Thyroid gland (tissue), 4 donors: ENCODE results near the gene ZNF740. TPM values are rescaled to one million over a fixed set of nuclear protein-coding genes. Genes with fewer than 3 reads are reported as not detected.

ENCODE experiments used
- DNase-seq, 2 donors: peaks; one replicate each; pipeline ENCODE4 v3.0.0-alpha.2; 2019
- H3K27ac ChIP-seq, 3 donors: fragments of 200-600 bp; sonication (generic); 1 replicate in 2 of 3; 2 replicates in 1 of 3; pipeline ENCODE4 v1.5.1; 2016 to 2019; ENCODE audit warnings: mild to moderate bottlenecking in 1 of 3, moderate library complexity in 1 of 3
- H3K27me3 ChIP-seq: fragments of 200-600 bp; sonication (generic); one replicate; pipeline ENCODE4 v1.5.1; 2019
- H3K36me3 ChIP-seq, 2 donors: fragments of 200-600 bp; sonication (generic); one replicate each; pipeline ENCODE4 v1.5.1; 2016 to 2019
- H3K4me1 ChIP-seq, 2 donors: fragments of 200-600 bp; sonication (generic); one replicate each; pipeline ENCODE4 v1.5.1; 2017 to 2019
- H3K4me3 ChIP-seq, 3 donors: fragments of 200-600 bp; sonication (generic); replicated peaks in 1 of 3; 1 replicate in 2 of 3; 2 replicates in 1 of 3; pipeline ENCODE4 v1.5.1; 2016; ENCODE audit warnings: mild to moderate bottlenecking in 1 of 3
- H3K9me3 ChIP-seq: fragments of 200-600 bp; sonication (generic); one replicate; pipeline ENCODE4 v1.5.1; 2017
- POLR2A ChIP-seq, 2 donors: fragments of 450-650 bp; IDR thresholded peaks; one replicate each; pipeline ENCODE4 v1.6.1; 2017; ENCODE audit warnings: antibody characterized with exemption in 2 of 2, mild to moderate bottlenecking in 2 of 2, moderate library complexity in 1 of 2
- WGBS, 2 donors: methylation state at CpG; one replicate each; pipeline ENCODE4 v1.1.5; 2017; 5-methylcytosine and 5-hydroxymethylcytosine counted together
- intact Hi-C: fragments of 100-400 bp; cut with DNase I; formaldehyde crosslinking; loops from one replicate; pipeline ENCODE4 v1.15.1; 2023
- total RNA-seq, 4 donors: library from RNA; depleted of rRNA; stranded (reverse); fragments of >200 nt; gene quantifications; one replicate each; pipeline ENCODE4 v1.2.3, GENCODE V29; 2016
- TF ChIP-seq, protein P1 (sequence below), 6 experiments: fragments of 200-600 bp in 3 of 6; fragments of 450-650 bp in 3 of 6; sonication (generic) in 3 of 6; IDR thresholded peaks; one replicate each; pipeline ENCODE4 v1.5.1; 2016 to 2019; ENCODE audit warnings: antibody characterized with exemption in 6 of 6, mild to moderate bottlenecking in 2 of 6, inconsistent platforms in 1 of 6, moderate library complexity in 1 of 6

Gene ZNF740
- total RNA-seq, 4 donors from 2014 or later: 16.5 to 22.8 (median 20.6) TPM

DNA sequence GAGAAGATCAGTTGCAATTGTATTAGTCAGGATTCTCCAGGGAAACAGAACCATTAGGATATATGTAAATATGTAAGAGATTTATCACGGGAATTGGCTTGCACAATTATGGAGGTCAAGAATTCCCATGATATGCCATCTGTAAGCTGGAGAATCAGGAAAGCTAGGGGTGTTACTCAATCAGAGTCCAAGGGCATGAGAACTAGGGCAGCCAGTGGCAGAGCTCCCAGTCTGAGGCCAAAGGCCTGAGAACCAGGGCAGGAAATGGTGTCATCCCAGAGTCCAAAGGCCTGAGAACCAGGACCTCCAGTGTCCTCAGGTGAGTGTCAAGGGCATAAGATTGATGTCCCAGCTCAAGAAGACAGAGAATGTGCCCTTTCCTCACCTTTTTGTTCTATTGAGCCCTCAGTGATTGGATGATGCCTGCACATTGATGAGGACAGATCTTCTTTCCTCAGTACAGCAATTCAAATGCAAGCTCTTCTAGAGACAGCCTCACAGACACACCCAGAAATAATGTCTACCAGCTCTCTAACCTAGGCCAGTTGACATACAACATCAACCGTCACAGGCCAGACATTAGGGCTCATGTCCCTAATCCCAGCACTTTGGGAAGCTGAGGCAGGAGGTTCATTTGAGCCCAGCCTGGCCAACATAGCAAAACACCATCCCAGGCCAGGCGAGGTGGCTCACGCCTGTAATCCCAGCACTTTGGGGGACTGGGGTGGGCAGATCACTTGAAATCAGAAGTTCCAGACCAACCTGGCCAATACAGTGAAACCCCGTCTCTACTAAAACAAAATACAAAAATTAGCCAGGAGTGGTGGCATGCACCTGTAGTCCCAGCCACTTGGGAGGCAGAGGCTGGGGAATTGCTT is 34.9 kb upstream of the ZNF740 start:
- H3K27ac ChIP-seq: no peak overlapping the region
- no peaks in the 10 kb centered on the region for H3K36me3 ChIP-seq
- no peak overlapping the region for H3K4me3 ChIP-seq
- WGBS, 2 donors: 85 to 94% methylated on average over 5 of the region's 5 CpGs
- TF ChIP-seq POLR2A (IDR thresholded peaks at IDR 0.05): no peak
- TF ChIP-seq, protein P1, sequence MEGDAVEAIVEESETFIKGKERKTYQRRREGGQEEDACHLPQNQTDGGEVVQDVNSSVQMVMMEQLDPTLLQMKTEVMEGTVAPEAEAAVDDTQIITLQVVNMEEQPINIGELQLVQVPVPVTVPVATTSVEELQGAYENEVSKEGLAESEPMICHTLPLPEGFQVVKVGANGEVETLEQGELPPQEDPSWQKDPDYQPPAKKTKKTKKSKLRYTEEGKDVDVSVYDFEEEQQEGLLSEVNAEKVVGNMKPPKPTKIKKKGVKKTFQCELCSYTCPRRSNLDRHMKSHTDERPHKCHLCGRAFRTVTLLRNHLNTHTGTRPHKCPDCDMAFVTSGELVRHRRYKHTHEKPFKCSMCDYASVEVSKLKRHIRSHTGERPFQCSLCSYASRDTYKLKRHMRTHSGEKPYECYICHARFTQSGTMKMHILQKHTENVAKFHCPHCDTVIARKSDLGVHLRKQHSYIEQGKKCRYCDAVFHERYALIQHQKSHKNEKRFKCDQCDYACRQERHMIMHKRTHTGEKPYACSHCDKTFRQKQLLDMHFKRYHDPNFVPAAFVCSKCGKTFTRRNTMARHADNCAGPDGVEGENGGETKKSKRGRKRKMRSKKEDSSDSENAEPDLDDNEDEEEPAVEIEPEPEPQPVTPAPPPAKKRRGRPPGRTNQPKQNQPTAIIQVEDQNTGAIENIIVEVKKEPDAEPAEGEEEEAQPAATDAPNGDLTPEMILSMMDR (IDR thresholded peaks at IDR 0.05): no peak
- no peaks in the 10 kb centered on the region for H3K27me3 ChIP-seq
- no peak for DNase-seq
- intact Hi-C loops: no loop called here
- H3K4me1 ChIP-seq: no peaks in the 10 kb centered on the region
- H3K9me3 ChIP-seq: no peaks in the 10 kb centered on the region

DNA sequence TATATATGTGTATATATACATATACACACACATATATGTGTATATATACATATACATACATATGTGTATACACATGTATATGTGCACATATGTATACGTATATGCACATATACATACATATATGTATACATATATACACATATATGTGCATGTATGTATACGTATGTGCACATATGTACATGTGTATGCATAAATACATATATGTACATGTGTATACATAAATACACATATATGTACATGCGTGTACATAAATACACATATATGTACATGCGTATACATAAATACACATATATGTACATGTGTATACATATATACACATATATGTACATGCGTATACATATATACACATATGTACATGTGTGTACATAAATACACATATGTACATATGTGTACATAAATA is 33.3 kb upstream of the ZNF740 start:
- Histone ChIP-seq H3K36me3 (no peaks in the 10 kb centered on the region), H3K9me3 (no peaks in the 10 kb centered on the region), H3K27ac (no peak overlapping the region), H3K27me3 (no peaks in the 10 kb centered on the region), H3K4me1 (no peaks in the 10 kb centered on the region), H3K4me3 (no peak overlapping the region)
- DNase-seq: no peak
- intact Hi-C loops: no loop called here
- 87% methylated on average over 5 of the region's 5 CpGs for WGBS, 2 donors
- TF ChIP-seq POLR2A (IDR thresholded peaks at IDR 0.05): no peak
- TF ChIP-seq, protein P1 (IDR thresholded peaks at IDR 0.05): no peak

DNA sequence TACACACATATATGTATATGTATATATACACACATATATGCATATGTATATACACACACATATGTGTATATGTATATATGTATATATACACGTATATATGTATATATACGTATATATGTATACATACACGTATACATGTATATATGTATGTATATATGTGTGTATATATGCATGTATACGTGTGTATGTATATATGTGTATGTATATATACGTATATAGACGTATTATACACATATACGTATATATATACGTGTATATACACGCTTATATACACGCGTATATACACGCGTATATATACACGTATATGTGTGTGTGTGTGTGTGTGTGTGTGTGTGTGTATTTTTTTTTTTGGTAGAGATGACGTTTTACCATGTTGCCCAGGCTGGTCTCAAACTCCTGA is 32.9 kb upstream of the ZNF740 start:
- 88 to 91% methylated on average over 15 of the region's 15 CpGs for WGBS, 2 donors
- Histone ChIP-seq H3K4me1 (no peaks in the 10 kb centered on the region), H3K9me3 (no peaks in the 10 kb centered on the region), H3K27me3 (no peaks in the 10 kb centered on the region), H3K4me3 (no peak overlapping the region), H3K36me3 (no peaks in the 10 kb centered on the region), H3K27ac (no peak overlapping the region)
- intact Hi-C loops: no loop called here
- no peak for DNase-seq
- no peak for TF ChIP-seq POLR2A (IDR thresholded peaks at IDR 0.05)
- TF ChIP-seq, protein P1 (IDR thresholded peaks at IDR 0.05): no peak

DNA sequence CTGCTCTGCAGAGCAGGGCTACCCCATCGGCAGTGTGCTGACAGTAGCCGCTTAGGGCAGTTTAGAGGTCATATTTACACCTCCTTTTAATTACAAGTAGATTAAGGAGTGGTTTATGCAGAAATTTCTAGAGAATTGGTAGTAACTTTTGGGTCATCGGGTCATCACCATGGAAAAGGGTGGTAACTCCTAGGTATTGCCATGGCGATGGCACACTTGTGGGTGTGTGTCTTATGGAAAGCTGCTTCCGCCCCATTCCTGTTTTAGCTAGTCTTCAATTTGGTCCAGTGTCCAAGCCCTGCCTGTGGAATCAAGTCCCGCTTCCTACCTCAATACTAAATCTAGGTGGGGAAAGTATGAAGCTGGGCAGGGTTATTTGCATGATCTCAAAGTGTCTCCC is 29.5 kb upstream of the ZNF740 start:
- no peak for DNase-seq
- H3K9me3 ChIP-seq: no peaks in the 10 kb centered on the region
- no peaks in the 10 kb centered on the region for H3K4me1 ChIP-seq
- 94% methylated on average over 6 of the region's 6 CpGs for WGBS, 2 donors
- H3K36me3 ChIP-seq: no peaks in the 10 kb centered on the region
- no peaks in the 10 kb centered on the region for H3K27me3 ChIP-seq
- H3K4me3 ChIP-seq: no peak overlapping the region
- intact Hi-C loops: no loop called here
- TF ChIP-seq POLR2A (IDR thresholded peaks at IDR 0.05): no peak
- TF ChIP-seq, protein P1 (IDR thresholded peaks at IDR 0.05): no peak
- no peak overlapping the region for H3K27ac ChIP-seq

DNA sequence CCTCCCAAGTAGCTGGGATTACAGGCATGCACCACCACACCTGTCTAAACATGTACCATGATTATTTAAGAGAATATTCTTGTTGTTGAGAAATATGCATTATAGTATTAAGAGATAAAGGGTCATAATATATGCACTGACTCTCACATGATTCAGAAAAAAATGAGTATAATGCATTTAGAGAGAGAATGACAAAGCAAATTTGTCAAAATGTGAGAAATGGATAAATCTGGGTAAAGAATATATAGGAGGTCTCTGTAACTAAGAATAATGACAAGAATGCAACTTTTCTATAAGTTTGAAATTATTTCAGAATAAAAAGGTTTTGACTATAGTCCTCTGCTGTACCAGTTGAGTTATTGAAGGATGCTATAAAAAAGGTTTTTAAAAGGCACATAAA is 28.1 kb upstream of the ZNF740 start:
- TF ChIP-seq, protein P1 (IDR thresholded peaks at IDR 0.05): no peak
- no peak for TF ChIP-seq POLR2A (IDR thresholded peaks at IDR 0.05)
- Histone ChIP-seq H3K27me3 (no peaks in the 10 kb centered on the region), H3K36me3 (no peaks in the 10 kb centered on the region), H3K4me1 (no peaks in the 10 kb centered on the region), H3K27ac (no peak overlapping the region), H3K4me3 (no peak overlapping the region), H3K9me3 (no peaks in the 10 kb centered on the region)
- intact Hi-C loops: no loop called here
- no peak for DNase-seq
